ENCODE measurements around the gene WDR59.

GRCh38 chr16:74862743-74863244 lies 122.1 kb downstream of the WDR59 start:
- TF ChIP-seq, protein P1, sequence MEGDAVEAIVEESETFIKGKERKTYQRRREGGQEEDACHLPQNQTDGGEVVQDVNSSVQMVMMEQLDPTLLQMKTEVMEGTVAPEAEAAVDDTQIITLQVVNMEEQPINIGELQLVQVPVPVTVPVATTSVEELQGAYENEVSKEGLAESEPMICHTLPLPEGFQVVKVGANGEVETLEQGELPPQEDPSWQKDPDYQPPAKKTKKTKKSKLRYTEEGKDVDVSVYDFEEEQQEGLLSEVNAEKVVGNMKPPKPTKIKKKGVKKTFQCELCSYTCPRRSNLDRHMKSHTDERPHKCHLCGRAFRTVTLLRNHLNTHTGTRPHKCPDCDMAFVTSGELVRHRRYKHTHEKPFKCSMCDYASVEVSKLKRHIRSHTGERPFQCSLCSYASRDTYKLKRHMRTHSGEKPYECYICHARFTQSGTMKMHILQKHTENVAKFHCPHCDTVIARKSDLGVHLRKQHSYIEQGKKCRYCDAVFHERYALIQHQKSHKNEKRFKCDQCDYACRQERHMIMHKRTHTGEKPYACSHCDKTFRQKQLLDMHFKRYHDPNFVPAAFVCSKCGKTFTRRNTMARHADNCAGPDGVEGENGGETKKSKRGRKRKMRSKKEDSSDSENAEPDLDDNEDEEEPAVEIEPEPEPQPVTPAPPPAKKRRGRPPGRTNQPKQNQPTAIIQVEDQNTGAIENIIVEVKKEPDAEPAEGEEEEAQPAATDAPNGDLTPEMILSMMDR (IDR thresholded peaks at IDR 0.05), result peak; percentile 96
- no peak for TF ChIP-seq ZFX (IDR thresholded peaks at IDR 0.05; ENCODE audit: borderline replicate concordance)

Measured in 22Rv1 (cell line).